Activated CD4-positive, CD25-positive, alpha-beta regulatory T cell (primary cell): ENCODE results near the gene SUN1.

Source experiments
- DNase-seq, 4 experiments: peaks; one replicate each; lab custom pipeline; 2025; lab: John Stamatoyannopoulos, UW

The SUN1 gene

DNA sequence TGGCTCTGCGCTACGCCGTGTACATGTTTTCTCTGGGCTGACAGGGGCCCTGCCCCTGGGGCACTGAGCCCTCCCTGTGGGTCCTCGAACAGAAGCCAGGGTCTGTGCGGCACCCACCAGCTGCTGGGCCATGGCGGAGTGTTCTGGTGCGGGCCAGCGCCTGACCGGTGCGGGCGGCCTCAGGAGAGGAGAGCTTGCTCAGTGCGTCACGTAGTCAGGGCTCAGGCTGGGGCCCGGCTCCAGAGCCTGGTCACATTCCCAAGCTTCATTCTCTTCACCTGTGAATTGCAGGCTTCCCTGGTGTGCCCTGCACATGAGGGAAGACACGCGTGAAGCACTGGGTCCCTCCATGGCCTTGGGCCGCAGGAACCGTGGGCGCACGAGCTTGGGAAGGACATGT, 59.5 kb downstream of the SUN1 start:
- no peak for DNase-seq

DNA sequence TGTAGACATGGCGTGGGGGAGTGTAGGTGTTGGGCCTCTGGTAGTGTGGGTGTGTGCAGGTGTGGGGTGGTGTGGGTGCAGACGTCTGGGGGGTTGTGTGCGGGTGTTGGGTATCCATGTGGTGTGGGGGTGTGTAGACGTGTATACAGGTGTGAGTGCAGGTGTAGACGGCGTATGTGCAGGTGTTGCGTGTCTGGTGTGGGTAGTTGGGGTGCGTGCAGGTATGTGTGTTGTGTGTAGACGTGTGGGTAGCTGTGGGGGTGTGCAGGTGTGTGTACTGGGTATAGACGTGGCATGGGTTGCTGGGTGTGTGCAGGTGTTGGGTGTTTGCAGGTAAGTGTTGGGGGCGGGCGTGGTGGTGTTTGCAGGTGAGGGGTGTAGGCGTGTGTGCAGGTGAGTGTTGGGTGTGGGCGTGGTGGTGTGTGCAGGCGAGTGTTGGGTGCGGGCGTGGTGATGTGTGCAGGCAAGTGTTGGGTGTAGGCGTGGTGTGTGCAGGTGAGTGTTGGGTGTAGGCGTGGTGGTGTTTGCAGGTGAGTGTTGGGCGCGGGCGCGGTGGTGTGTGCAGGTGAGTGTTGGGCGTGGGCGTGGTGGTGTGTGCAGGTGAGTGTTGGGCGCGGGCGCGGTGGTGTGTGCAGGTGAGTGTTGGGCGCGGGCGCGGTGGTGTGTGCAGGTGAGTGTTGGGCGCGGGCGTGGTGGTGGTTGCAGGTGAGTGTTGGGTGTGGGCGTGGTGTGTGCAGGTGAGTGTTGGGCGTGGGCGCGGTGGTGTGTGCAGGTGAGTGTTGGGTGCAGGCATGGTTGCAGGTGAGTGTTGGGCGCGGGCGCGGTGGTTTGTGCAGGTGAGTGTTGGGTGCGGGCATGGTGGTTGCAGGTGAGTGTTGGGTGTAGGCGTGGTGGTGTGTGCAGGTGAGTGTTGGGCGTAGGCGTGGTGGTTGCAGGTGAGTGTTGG, 60.6 kb downstream of the SUN1 start:
- no peak for DNase-seq

DNA sequence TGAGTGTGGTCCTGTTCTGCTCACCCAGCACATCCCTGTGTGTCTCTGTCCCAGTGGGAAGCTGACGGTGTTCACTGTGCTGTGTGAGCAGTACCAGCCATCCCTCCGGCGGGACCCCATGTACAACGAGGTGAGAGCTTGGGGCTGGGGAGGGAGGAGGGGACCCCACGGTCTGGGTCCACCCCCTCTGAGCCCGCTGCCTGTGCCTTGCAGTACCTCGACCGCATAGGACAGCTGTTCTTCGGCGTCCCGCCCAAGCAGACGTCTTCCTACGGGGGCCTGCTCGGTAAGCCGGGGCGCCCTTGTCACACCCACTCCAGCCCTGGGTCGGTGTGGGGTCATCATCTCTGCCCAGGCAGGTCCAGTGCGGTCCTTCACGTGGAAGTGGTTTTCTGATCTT, 61.4 kb downstream of the SUN1 start:
- no peak for DNase-seq

DNA sequence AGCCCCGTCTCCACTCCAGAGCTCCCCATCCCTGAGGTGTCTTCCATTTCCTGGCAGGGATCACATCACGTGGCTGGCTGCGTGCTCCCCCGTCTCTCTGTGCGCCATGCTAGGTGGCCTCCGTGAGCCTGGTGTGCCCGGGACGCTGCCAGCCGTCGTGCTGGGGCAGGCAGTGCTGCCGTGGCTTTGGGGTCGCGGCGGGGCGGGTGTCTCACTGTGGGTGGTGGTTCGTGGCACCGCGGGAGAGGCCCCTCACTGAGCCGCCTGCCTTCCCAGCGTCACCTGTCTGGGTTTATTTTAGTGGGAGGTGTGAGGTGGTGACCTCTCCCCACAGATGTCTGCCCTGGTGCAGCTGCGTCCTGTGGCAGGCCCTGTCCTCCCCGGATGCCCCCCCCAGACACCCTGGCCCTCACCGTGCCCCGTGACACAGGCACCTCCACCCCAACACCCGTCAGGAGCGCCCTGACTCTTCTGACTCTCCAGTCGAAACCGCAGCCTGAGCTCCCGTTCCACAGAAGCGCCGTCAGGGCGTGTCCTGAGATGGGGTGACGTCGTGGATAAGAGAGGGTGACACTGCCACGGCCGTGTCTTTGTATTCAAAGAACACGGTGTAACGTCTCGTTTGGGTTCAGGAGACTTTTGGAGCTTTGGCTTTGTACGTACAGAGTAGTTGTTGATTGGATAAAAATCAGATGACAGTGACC, 62.0 kb downstream of the SUN1 start:
- DNase-seq = no peak

DNA sequence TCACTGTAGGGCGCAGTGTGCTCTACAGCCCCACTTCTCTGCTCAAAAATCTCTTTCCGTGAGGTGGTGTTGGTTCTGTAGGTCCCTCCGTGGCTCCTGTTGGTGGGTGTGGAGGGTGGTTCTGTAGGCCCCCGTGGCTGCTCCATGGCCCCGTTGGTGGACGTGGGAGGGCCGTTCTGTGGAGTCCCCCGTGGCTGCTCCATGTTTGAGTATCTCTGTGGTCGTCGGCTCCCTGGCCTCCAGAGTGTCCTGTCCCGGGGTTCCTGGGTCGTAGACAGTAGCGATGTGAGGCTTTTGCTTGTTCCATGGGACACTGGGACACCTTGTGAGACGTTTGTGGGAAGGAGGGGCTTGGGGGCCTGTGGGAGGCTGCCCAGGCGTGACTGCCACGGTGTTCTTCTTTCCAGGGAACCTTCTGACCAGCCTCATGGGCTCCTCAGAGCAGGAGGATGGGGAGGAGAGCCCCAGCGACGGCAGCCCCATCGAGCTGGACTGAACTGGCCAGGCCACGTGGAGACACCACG, 62.7 kb downstream of the SUN1 start:
- no peak for DNase-seq

DNA sequence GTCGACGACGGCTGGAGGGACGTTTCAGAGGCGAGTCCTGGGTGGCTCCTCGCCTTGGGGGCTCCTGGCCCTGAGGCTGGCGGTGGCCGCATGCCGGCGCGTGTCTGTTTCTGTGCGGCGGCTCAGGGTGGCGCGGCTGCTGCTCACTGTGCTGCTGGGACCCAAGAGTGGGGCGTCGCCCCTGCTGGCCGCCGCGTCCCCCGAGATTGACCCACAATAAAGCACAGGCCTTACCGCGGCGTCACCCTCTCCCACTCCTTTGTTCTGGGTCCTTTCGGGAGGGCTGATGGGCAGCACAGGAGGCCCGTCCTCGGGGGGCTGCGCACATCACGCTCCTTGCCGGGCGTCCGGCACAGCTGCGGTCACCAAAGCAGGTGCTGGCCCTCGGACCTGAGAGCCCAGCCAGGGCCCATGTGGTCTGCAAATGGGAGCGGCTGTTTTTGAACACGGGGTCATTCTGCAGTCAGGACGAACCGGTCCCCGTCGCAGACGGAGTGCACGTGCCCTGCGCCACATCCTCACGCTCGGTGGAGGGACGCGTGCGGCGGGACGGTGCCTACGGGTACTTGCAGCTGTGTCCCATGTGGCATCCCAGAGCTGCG, 63.3 kb downstream of the SUN1 start:
- DNase-seq = no peak

DNA sequence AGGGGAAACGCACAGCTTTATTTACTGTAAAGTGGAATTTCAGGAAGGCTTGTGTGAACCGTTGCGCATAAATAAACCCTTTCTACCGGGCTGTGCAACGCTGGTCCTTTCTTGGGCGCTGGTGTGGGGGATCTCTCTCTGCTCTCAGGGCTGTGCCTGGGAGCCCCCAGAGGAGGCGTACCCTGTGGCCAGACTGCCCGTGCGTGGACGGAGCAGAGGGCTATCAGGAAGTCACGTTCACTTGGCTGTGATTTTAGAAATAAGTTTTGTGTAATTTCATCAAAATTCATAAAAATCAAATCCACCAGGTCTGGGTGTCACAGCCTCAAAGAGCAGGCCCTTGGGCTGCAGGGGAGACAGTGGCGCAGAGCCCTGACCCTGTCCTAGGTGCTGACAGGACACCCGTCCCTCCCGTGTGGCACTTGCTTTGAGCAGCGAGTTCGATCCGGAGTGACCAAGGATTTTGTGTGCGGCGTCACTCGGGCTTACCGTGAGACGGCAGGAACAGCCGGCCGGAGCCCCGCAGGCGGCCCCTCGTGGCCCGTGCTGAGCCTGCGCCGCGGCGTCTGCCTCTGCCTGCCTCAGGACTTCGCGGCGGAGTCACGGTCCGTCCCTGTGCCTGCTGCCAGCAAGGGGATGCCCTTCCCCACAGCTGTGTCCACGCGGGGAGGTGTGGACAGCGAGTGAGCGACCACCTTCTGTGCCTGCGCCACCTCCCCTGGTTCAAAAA, 64.2 kb downstream of the SUN1 start:
- no peak for DNase-seq

DNA sequence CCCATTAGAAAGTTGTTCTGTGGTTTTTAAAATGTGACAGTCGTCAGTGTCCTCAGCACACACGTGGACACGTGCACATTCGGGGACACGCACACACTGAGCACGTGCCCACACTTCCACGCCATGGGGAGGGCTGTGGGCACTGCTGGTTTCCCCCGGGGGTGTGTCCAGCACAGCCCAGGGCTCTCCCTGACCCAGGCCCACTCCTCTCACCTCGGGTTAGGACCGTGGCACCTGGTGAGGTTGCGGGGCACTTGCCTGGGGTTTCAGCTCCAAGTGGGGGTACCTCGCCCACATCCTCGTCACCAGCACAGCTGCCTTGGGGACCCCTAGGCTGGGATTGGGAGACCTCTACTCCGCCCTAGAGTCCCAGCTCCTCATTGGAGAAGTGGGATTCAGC, 64.8 kb downstream of the SUN1 start:
- no peak for DNase-seq

DNA sequence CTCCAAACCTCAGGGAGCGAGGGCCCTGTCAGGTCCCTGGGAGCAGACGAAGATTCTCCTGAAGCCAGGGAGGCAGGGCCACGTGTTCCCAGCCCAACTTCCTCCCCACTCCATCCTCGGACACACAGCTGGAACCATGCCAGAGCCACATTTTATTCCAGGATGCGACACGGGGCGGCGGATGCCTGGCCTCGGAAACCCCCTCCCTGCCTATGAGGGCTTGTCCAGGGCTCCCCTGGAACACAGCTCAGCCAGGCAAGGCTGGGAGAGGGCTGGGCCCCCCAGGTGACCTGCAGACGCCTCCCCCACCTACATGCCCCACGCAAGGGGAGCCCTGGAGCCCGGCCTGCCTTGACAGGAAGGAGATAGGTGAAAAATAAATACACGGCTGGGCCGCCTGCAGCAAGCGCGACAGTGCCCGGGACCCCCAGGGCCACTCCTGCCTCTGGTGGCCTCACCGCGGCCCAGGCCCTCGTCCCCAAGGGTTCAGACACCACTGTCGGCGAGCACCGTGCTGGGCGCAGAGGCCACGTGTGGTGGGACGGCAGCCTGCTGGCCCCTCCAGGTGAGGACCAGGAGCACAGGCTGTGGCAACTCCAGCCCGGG, 65.6 kb downstream of the SUN1 start:
- no peak for DNase-seq

DNA sequence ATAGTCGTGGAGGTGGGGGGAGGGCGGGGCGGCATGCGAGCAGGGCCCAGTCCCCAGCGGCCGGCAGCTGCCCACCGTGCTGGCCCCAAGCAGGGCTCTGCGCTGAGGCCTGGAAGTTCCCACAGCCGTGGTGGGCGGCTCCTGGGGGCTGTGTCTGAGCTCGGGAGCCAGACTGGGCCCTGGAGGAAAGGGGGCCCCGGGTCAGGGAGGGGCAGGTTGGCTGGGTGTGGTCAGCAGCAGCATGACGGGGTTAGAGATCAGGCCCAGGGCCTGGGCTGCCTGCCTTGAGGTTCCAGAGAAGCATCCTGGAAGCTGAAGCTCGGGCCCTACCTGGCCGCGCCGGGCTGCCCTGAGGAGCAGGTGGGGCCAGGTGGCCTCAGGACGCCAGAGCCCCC, 66.2 kb downstream of the SUN1 start:
- DNase-seq = no peak

DNA sequence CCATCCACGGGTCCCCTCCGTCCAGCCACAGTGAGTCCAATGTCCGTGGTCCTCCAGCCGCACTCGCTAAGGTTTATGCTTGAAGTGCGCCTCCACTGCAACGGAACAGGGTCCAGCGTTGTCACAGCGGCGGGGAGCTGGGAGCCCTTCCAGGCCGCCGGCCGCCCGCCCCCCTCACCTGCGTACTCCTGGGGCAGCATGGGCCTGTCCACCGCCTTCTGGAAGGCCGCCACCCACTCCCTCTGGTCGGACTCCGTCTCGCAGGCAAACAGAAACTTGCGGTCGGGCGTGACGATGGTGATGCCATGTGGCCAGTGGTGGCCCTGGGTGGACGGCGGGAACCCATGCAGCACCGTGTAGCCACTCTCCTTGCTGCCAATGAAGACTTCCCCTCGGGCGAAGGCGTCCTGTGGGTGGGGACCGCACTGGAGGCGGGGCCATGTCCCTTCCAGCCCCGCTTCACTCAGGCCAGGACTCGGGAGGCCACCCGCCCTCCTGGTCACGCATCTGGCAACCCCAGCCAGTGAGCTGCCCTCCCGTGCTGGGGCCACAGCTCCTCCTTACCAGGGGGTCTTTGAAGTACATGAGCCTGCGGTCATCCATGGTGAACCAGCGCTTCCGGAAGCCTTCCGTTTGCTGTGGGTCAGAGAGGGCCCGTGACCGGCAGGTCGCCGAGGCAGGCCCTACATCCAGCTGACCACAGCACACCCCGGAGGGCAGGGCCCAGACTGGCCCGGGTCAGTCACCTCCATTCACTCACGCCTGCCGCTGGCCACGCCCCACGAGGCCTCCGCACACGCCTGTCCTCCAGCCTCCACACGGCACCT, 66.8 kb downstream of the SUN1 start:
- DNase-seq = no peak

DNA sequence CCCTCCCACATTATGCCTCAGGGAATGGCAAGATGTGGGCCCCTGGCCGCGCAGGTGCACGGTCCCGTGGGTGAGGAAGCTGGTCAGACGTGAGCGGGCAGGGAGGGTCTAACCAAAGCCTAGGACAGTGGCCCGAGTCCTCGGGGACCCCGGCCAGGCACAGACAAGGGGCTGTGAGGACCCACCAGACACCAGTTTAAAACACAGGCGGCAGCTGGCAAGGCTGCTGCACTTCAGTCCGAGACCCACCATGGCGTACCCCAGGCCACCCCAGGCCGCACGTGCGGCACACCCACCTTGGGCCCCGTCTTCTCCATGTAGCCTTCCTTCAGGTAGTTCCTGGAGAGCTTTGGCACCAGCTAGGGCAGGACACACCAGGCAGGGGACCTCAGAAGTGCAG, 67.5 kb downstream of the SUN1 start:
- DNase-seq = no peak

DNA sequence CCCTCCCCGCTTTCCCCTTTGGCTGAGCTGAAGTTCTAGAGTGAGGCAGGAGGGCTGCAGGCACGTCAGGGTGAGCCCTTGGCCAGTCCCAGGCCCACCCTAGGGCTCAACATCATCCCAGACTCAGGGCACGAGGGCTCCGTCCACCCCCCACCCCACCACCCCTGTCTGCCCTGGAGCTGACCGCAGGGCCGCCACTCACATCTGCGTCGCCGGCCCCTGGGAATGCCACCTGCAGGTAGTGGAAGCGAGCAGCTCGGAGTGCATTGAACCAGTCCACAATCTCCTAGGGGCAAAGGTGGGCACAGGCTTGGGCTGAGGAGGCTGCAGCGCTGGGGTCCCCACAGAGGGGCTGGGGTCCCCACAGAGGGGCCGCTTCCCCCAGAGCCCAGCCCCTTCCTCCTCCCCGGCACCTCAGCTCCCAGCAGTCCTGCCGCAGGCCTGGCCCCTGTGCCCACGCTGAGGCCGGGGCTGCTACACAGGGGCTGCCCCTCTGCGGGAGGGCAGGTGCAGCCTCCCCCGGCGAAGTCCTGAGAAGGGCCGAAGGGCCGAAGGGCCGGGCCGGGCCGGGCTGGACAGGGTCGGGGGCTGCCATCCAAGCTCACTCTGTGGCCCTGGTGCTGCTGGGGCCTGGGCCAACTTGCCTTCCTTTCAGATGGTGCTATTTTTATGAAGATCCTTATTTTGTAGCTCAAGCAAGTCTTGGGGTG, 68.2 kb downstream of the SUN1 start:
- no peak for DNase-seq

DNA sequence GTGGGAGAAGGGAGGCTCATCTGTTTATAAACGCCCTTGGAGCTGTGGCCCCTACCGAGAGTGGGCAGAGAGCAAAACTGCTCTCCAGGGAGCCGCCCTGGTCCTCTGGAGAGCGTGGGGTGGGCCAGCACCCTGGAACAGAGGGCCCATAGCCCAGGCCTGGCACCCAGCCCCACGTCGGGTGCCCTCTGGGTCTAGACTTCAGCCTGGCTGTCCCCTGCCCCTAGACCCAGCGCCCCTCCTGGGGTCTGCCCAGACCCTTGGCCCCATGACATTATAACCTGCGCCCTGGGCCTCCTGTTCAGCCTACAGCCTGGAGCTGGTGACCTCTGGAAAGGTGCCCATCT, 68.7 kb downstream of the SUN1 start:
- DNase-seq = no peak

DNA sequence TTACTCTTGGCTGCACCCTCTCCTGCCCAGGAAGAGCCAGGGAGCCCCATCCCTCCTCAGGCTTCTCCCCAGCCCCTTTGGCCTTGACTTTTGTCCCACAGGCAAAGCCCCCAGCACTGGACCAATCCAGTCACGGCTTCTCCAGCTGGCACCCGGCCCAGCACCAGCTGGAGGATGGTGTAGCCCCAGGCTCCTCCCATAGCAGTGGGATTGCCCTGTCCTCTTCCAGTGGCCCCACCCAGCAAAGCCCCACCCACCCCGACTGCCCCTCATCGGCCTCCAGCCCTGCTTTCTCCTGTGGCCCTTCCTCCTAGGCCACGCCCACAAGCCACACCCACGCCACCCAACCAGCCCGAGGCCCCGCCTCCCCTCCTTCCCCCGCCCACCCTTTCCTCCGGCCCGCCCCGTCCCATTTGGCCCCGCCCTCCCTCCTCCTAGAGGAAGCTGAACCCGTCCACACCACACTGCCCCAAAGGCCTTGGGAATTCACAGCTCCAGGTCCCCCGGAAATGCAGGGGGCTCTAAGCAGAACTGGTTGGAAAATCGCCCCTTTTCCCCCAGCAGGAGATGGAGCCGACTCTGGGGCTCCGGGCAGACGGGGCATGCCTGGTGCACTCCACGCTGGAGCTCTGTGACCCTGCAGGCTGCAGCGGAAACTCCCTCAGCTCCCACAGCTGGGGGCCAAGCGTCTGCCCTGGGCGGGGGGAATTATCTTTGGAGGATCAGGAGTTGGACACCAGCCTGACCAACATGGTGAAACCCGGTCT, 69.3 kb downstream of the SUN1 start:
- peak in 1 of 4 experiments; percentile 21 for DNase-seq

DNA sequence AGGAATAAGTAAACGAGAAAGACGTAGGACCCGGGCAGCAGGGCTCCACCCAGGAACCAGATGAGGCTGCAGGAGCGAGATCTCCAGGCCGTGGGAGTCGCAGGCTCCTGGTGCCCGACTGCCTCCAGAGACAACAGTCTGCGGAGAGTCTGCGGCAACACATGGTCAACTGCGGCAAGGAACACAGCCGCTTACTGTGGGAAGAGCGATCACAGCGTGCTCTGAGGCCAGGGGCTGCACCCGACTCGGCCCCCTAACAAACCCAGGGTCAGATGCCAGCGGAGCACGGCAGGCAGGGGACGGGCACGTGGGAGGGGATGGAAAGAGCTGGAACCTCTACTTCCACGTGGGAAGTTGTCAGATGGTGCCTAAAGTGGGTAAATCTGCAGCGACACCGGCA, 70.7 kb downstream of the SUN1 start:
- no peak for DNase-seq

DNA sequence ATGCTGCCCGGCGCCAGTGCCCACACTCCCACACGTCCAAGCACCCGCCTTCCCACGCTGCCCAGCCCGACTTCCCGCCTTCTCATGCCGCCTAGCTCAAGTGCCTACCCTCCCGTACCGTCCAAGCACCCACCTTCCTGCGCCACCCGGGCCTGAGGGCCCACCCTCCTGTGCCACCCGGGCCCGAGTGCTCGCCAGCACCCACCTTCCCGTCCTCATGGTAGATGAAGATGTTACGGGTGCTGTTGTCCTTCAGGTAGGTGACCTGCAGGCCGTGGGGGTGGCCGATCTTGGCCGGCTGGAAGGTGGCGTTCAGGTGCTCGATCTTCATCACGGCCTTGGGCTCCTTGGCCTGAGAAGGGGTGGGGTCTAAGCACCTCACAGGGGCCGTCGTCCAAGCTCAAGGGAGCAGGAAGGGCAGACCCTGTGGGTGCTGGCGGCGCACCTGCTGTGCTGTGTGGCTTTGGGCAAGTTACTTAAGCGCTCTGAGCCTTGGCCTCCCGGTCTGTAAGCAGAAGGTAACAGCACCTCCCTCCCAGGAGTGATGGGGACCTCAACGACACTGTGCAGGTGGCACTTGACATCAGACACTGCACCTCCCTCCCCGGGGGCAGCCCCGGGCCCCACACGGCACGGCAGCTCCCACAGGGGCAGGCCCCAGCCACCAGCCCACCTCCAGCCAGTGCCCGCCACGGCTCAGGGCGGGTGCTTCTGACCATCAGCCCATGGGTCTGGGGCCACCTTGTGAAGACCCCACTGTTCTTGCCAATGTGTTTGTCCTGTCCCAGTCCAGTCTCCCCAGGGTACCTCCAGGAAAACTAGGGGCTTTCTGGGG, 71.9 kb downstream of the SUN1 start:
- no peak for DNase-seq

DNA sequence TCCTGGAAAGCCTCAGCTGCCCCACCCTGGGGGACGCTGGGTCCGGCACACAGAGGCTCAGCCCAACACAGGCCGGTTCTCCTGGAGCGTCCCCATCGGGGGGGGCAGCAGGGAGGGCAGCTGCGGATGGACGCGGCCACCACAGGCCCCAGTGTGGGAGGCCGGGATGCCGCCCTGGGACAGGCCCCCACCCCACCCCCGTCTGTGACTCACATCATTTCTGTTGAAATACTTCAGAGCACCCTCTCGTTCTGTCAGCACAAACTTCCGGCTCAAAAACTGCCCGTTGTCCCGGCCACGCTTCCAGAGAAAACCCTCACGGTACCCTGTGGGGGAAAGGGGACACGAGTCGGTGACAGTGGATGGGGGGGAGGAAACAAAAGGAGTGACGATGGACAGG, 72.6 kb downstream of the SUN1 start:
- DNase-seq = no peak

DNA sequence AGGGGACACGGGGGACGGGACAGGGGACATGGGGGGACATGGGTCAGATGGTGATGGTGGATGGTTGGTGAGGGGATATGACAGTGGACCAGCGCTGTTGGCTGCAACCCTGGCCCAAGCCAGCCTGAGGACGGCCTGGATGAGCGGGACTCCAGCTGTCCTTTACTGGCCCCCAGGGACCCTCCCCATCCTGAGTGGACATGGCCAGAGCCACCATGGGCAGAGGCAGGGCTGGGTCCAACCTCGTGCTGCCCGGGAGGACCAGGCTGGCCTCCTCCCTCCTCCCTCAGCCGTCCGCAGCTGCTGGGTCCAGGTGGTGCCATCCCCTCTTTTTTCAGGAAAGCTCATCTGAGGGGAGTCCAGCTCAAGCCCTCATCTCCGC, 74.5 kb downstream of the SUN1 start:
- no peak for DNase-seq
